ENCODE results near the gene YIPF3.
"Not testable (repeated sequence)": the region's sequence is repeated elsewhere in the genome, so short reads cannot be mapped to it uniquely, and the experiment has no call there.

The YIPF3 gene

DNA sequence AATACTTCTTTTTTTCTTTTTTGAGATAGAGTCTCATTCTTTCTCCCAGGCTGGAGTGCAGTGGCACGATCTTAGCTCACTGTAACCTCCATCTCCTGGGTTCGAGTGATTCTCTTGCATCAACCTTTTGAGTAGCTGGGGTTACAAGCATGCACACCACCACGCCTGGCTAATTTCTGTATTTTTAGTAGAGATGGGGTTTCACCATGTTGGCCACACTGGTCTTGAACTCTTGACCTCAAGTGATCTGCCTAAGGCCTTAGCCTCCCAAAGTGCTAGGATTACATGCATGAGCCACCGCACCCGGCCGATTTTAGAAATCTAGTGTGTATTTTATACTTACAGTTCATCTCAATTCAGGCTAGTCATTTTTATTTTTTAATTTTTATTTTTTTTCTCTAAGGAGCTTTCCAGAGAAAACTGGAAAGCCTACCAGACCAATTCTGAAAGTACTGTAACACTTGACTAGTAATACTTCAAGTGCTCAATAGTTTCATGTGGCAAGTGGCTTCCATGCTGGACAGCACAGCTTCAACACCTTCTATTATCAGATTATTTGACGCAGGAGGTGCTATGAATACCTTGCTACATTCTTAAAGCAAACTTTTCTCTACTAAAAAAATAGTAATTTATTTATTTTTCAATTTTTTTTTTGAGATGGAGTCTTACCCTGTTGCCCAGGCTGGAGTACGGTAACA lies 25.2 kb upstream of the YIPF3 start:
- H3K79me2 ChIP-seq: no peaks in the 10 kb centered on the region
- no peak overlapping the region for H2AFZ ChIP-seq
- H3K4me3 ChIP-seq (ENCODE audit: low read depth, low read length): no peak overlapping the region
- no peak overlapping the region for H3K9ac ChIP-seq
- H3K36me3 ChIP-seq (ENCODE audit: control insufficient read depth, insufficient read depth, low read length): no peaks in the 10 kb centered on the region
- no peak overlapping the region for H3K4me2 ChIP-seq (ENCODE audit: low read length)
- TF ChIP-seq, protein P1, sequence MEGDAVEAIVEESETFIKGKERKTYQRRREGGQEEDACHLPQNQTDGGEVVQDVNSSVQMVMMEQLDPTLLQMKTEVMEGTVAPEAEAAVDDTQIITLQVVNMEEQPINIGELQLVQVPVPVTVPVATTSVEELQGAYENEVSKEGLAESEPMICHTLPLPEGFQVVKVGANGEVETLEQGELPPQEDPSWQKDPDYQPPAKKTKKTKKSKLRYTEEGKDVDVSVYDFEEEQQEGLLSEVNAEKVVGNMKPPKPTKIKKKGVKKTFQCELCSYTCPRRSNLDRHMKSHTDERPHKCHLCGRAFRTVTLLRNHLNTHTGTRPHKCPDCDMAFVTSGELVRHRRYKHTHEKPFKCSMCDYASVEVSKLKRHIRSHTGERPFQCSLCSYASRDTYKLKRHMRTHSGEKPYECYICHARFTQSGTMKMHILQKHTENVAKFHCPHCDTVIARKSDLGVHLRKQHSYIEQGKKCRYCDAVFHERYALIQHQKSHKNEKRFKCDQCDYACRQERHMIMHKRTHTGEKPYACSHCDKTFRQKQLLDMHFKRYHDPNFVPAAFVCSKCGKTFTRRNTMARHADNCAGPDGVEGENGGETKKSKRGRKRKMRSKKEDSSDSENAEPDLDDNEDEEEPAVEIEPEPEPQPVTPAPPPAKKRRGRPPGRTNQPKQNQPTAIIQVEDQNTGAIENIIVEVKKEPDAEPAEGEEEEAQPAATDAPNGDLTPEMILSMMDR (IDR thresholded peaks at IDR 0.05): no peak
- H3K4me1 ChIP-seq: no peaks in the 10 kb centered on the region
- H3K27ac ChIP-seq: no peak overlapping the region
- H3K9me3 ChIP-seq (ENCODE audit: control insufficient read depth, low read length): no peaks in the 10 kb centered on the region
- H3K27me3 ChIP-seq (ENCODE audit: control insufficient read depth, insufficient read depth, low read length): no peaks in the 10 kb centered on the region

DNA sequence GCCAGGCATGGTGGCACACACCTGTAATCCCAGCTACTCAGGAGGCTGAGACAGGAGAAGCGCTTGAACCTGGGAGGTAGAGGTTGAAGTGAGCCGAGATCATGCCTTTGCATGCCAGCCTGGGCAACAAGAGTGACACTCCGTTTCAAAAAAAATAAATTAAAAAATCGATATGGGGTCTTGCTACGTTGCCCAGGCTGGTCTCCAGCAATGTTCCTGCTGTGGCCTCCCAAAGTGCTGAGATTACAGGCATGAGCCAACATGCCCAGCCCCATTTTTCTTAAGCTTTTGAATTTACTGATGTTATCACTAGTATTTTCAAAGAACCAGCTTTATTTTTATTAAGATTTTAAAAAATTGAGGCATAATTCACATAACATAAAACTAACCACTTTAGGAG lies 23.8 kb upstream of the YIPF3 start:
- no peak overlapping the region for H3K4me3 ChIP-seq (ENCODE audit: low read depth, low read length)
- H3K27me3 ChIP-seq (ENCODE audit: control insufficient read depth, insufficient read depth, low read length): no peaks in the 10 kb centered on the region
- H3K27ac ChIP-seq: no peak overlapping the region
- H3K9ac ChIP-seq: no peak overlapping the region
- no peaks in the 10 kb centered on the region for H3K9me3 ChIP-seq (ENCODE audit: control insufficient read depth, low read length)
- TF ChIP-seq, protein P1 (IDR thresholded peaks at IDR 0.05): no peak
- H2AFZ ChIP-seq: no peak overlapping the region
- no peaks in the 10 kb centered on the region for H3K36me3 ChIP-seq (ENCODE audit: control insufficient read depth, insufficient read depth, low read length)
- H3K4me2 ChIP-seq (ENCODE audit: low read length): no peak overlapping the region
- no peaks in the 10 kb centered on the region for H3K4me1 ChIP-seq
- H3K79me2 ChIP-seq: no peaks in the 10 kb centered on the region

DNA sequence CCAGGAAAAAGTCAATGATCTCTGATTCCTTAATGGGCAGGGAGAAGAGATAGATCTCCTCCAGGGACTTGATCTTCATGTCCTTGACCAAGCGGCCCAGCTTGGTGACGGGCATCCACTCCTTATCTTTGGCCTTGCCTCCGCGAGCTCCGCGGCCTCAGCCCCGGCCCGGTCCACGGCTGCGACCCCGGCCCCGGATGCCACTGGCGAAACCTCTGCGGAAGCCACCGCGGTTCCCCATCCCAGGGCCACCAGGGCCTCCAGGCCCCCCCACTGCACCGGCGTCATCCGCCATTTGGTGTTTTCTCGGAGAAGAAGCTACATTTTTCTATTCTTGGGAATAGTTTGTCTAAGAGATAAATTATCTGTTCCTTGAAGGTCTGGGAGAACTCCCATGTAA lies 22.7 kb upstream of the YIPF3 start:
- not testable (repeated sequence) for H3K27me3 ChIP-seq (ENCODE audit: control insufficient read depth, insufficient read depth, low read length); H3K27ac ChIP-seq; H3K4me2 ChIP-seq (ENCODE audit: low read length); H3K9me3 ChIP-seq (ENCODE audit: control insufficient read depth, low read length); H3K79me2 ChIP-seq; H3K36me3 ChIP-seq (ENCODE audit: control insufficient read depth, insufficient read depth, low read length); H3K4me1 ChIP-seq; H3K4me3 ChIP-seq (ENCODE audit: low read depth, low read length); H3K9ac ChIP-seq; H2AFZ ChIP-seq

DNA sequence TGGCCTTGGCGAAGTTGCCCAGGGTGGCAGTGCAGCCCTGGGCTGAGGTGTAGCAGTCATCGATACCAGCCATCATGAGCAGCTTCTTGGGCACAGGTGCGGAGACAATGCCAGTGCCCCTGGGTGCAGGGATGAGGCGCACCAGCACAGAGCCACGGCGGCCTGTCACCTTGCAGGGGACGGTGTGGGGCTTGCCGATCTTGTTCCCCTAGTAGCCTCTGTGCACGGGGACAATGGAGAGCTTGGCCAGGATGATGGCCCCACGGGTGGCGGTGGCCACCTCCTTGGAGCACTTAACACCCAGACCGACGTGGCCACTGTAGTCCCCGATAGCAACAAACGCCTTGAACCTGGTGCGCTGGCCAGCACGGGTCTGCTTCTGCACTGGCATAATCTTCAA lies 22.3 kb upstream of the YIPF3 start:
- H2AFZ ChIP-seq; H3K4me1 ChIP-seq; H3K4me3 ChIP-seq (ENCODE audit: low read depth, low read length); H3K9me3 ChIP-seq (ENCODE audit: control insufficient read depth, low read length); H3K4me2 ChIP-seq (ENCODE audit: low read length); H3K79me2 ChIP-seq; H3K9ac ChIP-seq; H3K27me3 ChIP-seq (ENCODE audit: control insufficient read depth, insufficient read depth, low read length); H3K27ac ChIP-seq; H3K36me3 ChIP-seq (ENCODE audit: control insufficient read depth, insufficient read depth, low read length): not testable (repeated sequence)

DNA sequence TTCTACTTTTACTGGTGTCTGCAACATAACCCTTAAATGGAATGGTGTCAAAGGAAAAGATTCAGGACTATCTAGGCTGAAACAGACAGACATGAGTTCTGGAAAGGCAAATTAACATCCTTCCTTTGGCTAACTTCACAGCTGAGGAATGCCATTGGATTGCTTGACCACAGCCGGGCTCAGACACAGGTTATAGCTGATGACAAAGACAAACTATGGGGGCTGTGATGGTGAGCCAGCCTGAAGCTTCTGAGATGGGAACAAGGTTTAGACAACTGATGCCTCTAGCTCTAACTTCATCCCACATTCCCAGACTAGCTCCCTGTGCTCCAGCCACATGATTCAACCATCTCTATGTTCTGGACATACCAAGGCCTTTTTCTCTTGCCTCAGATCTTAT lies 15.5 kb upstream of the YIPF3 start:
- TF ChIP-seq, protein P1 (IDR thresholded peaks at IDR 0.05): no peak
- no peak overlapping the region for H3K4me2 ChIP-seq (ENCODE audit: low read length)

DNA sequence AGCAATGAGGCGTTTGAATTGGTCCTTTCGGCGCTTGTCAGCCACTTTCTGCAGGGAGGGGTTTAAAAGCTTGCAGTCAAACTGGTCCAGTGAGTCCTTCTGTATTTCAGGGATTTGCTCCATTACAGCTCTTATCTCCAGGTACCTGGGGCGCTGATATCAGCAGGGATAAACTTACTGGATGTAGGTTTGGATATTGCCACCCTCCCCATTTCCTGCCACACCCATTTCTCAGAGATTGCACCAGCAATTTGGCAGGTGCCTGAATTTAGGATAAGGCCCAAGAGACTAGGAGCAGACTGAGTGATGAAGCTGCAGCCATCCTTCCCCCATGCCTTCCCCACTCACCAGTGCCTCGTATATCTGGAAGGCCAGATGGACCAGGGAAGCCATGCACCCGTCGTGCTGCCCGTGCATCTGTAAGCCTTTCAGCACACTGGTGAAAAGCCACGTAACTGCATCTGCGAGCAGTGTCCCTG lies 7.8 kb upstream of the YIPF3 start:
- H3K36me3 ChIP-seq (ENCODE audit: control insufficient read depth, insufficient read depth, low read length): no peaks in the 10 kb centered on the region
- no peaks in the 10 kb centered on the region for H3K79me2 ChIP-seq
- no peak overlapping the region for H3K27ac ChIP-seq
- no peak overlapping the region for H2AFZ ChIP-seq
- no peaks in the 10 kb centered on the region for H3K27me3 ChIP-seq (ENCODE audit: control insufficient read depth, insufficient read depth, low read length)
- no peaks in the 10 kb centered on the region for H3K9me3 ChIP-seq (ENCODE audit: control insufficient read depth, low read length)
- TF ChIP-seq, protein P1 (IDR thresholded peaks at IDR 0.05): no peak
- no peak overlapping the region for H3K4me2 ChIP-seq (ENCODE audit: low read length)
- no peak overlapping the region for H3K4me3 ChIP-seq (ENCODE audit: low read depth, low read length)
- no peak overlapping the region for H3K9ac ChIP-seq
- H3K4me1 ChIP-seq: no peaks in the 10 kb centered on the region

More for the DNA sequence above, 15.5 kb upstream of the YIPF3 start:
- no peaks in the 10 kb centered on the region for H3K4me1 ChIP-seq
- no peak overlapping the region for H3K9ac ChIP-seq
- H2AFZ ChIP-seq: no peak overlapping the region
- no peaks in the 10 kb centered on the region for H3K36me3 ChIP-seq (ENCODE audit: control insufficient read depth, insufficient read depth, low read length)
- no peak overlapping the region for H3K27ac ChIP-seq
- no peaks in the 10 kb centered on the region for H3K9me3 ChIP-seq (ENCODE audit: control insufficient read depth, low read length)
- no peaks in the 10 kb centered on the region for H3K79me2 ChIP-seq
- H3K27me3 ChIP-seq (ENCODE audit: control insufficient read depth, insufficient read depth, low read length): no peaks in the 10 kb centered on the region
- no peak overlapping the region for H3K4me3 ChIP-seq (ENCODE audit: low read depth, low read length)
